ENCODE results near the gene WDR20. TPM values are rescaled to one million over a fixed set of nuclear protein-coding genes. Genes with fewer than 3 reads are reported as not detected.

WDR20 gene
- polyA plus RNA-seq, 1 of the 3 experiments (the other 2 are of a cell fraction): 12.4 TPM

GRCh38 chr14:102256716-102257115 lies 117.0 kb downstream of the WDR20 start:
- no peaks in the 10 kb centered on the region for H4K20me1 ChIP-seq (ENCODE audit: insufficient read depth)
- POLR2A ChIA-PET: interaction anchor here (0.6 kb wide), 1 partner anchor 47 kb away, joined by 3 read pairs; no protein-coding TSS in a partner anchor
- no peaks in the 10 kb centered on the region for H3K27me3 ChIP-seq (ENCODE audit: insufficient read depth)
- CTCF ChIA-PET: interaction anchor here (0.9 to 2.0 kb wide), 2 partner anchors 20 to 57 kb away, joined by 3 to 4 read pairs; no protein-coding TSS in a partner anchor
- no peak overlapping the region for H3K4me2 ChIP-seq
- no peaks in the 10 kb centered on the region for H3K36me3 ChIP-seq (replicated peaks in 1 of 2; ENCODE audit: control insufficient read depth in 1 of 2, insufficient read depth in 2 of 2, low read length in 1 of 2)
- H3K27ac ChIP-seq (ENCODE audit: low read depth in 2 of 2, low read length in 1 of 2): no peak overlapping the region
- H3K9ac ChIP-seq: no peak overlapping the region
- H3K9me2 ChIP-seq: no peaks in the 10 kb centered on the region
- H2AFZ ChIP-seq (ENCODE audit: low read depth): no peak overlapping the region
- H3K4me1 ChIP-seq (ENCODE audit: control insufficient read depth in 1 of 2, insufficient read depth in 2 of 2, low read depth in 1 of 2, low read length in 1 of 2): no peaks in the 10 kb centered on the region
- no peaks in the 10 kb centered on the region for H3K79me2 ChIP-seq (ENCODE audit: insufficient read depth)
- H3K9me3 ChIP-seq: no peaks in the 10 kb centered on the region
- H3K4me3 ChIP-seq (ENCODE audit: low read depth in 2 of 2, low read length in 1 of 2): no peak overlapping the region
- TF ChIP-seq, protein P1, sequence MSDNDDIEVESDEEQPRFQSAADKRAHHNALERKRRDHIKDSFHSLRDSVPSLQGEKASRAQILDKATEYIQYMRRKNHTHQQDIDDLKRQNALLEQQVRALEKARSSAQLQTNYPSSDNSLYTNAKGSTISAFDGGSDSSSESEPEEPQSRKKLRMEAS (IDR thresholded peaks at IDR 0.05; ENCODE audit: low read depth): no peak
- TF ChIP-seq ELF1 (IDR thresholded peaks at IDR 0.05): no peak
- no peak for TF ChIP-seq YY1 (IDR thresholded peaks at IDR 0.05; ENCODE audit: low read depth)
- no peak for TF ChIP-seq FOSL2 (IDR thresholded peaks at IDR 0.05; ENCODE audit: borderline replicate concordance, low read depth)
- TF ChIP-seq RFX5 (IDR thresholded peaks at IDR 0.05; ENCODE audit: low read length): no peak
- TF ChIP-seq RXRA (IDR thresholded peaks at IDR 0.05; ENCODE audit: borderline replicate concordance, low read depth): no peak
- no peak for TF ChIP-seq RCOR1 (IDR thresholded peaks at IDR 0.05; ENCODE audit: low read length)
- TF ChIP-seq FOXM1 (IDR thresholded peaks at IDR 0.05; ENCODE audit: low read depth): no peak
- TF ChIP-seq, protein P2, sequence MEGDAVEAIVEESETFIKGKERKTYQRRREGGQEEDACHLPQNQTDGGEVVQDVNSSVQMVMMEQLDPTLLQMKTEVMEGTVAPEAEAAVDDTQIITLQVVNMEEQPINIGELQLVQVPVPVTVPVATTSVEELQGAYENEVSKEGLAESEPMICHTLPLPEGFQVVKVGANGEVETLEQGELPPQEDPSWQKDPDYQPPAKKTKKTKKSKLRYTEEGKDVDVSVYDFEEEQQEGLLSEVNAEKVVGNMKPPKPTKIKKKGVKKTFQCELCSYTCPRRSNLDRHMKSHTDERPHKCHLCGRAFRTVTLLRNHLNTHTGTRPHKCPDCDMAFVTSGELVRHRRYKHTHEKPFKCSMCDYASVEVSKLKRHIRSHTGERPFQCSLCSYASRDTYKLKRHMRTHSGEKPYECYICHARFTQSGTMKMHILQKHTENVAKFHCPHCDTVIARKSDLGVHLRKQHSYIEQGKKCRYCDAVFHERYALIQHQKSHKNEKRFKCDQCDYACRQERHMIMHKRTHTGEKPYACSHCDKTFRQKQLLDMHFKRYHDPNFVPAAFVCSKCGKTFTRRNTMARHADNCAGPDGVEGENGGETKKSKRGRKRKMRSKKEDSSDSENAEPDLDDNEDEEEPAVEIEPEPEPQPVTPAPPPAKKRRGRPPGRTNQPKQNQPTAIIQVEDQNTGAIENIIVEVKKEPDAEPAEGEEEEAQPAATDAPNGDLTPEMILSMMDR (IDR thresholded peaks at IDR 0.05): no peak
- TF ChIP-seq TEAD4 (IDR thresholded peaks at IDR 0.05; ENCODE audit: borderline replicate concordance, insufficient read depth): no peak
- TF ChIP-seq, protein P3, sequence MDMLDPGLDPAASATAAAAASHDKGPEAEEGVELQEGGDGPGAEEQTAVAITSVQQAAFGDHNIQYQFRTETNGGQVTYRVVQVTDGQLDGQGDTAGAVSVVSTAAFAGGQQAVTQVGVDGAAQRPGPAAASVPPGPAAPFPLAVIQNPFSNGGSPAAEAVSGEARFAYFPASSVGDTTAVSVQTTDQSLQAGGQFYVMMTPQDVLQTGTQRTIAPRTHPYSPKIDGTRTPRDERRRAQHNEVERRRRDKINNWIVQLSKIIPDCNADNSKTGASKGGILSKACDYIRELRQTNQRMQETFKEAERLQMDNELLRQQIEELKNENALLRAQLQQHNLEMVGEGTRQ (IDR thresholded peaks at IDR 0.05; ENCODE audit: borderline replicate concordance, low read depth, low read length): no peak
- no peak for TF ChIP-seq POLR2AphosphoS5 (IDR thresholded peaks at IDR 0.05; ENCODE audit: low read depth, low read length)
- no peak for TF ChIP-seq JUND (IDR thresholded peaks at IDR 0.05)
- no peak for TF ChIP-seq GATA2 (CRISPR knock-in tag; IDR thresholded peaks at IDR 0.05)
- DNase-seq: no peak
- H3F3A ChIP-seq (replicated peaks; ENCODE audit: insufficient read depth): no peaks in the 10 kb centered on the region
- 96% methylated on average over 9 of the region's 9 CpGs for WGBS (ENCODE audit: low lambda C conversion rate)

GRCh38 chr14:102258136-102258535 lies 118.4 kb downstream of the WDR20 start:
- H3K9ac ChIP-seq: no peak overlapping the region
- H3K27me3 ChIP-seq (ENCODE audit: insufficient read depth): no peaks in the 10 kb centered on the region
- H3K79me2 ChIP-seq (ENCODE audit: insufficient read depth): no peaks in the 10 kb centered on the region
- CTCF ChIA-PET: no interaction called here
- H3K27ac ChIP-seq (ENCODE audit: low read depth in 2 of 2, low read length in 1 of 2): no peak overlapping the region
- no peak overlapping the region for H2AFZ ChIP-seq (ENCODE audit: low read depth)
- no peaks in the 10 kb centered on the region for H3K36me3 ChIP-seq (replicated peaks in 1 of 2; ENCODE audit: control insufficient read depth in 1 of 2, insufficient read depth in 2 of 2, low read length in 1 of 2)
- H3K9me3 ChIP-seq: no peaks in the 10 kb centered on the region
- peaks cover 5 to 13% of the 10 kb centered on the region in 2 experiments; a peak in 3 of 4 replicates for H3K4me1 ChIP-seq (ENCODE audit: control insufficient read depth in 1 of 2, insufficient read depth in 2 of 2, low read depth in 1 of 2, low read length in 1 of 2)
- WGBS (ENCODE audit: low lambda C conversion rate): 88% methylated on average over 6 of the region's 6 CpGs
- no peaks in the 10 kb centered on the region for H3K9me2 ChIP-seq
- DNase-seq: no peak
- no peak overlapping the region for H3K4me2 ChIP-seq
- H3F3A ChIP-seq (replicated peaks; ENCODE audit: insufficient read depth): peaks cover 6% of the 10 kb centered on the region
- H4K20me1 ChIP-seq (ENCODE audit: insufficient read depth): no peaks in the 10 kb centered on the region
- POLR2A ChIA-PET: no interaction called here
- no peak overlapping the region for H3K4me3 ChIP-seq (ENCODE audit: low read depth in 2 of 2, low read length in 1 of 2)
- TF ChIP-seq YY1 (IDR thresholded peaks at IDR 0.05; ENCODE audit: low read depth) (no peak), SIN3A (IDR thresholded peaks at IDR 0.05; ENCODE audit: borderline replicate concordance, low read depth, low read length) (no peak), TCF12 (IDR thresholded peaks at IDR 0.05) (no peak), NRF1 (IDR thresholded peaks at IDR 0.05; ENCODE audit: low read depth, low read length) (no peak)

Other genes with a start within 250 kb of the WDR20 start
- 110 and 140 TPM in 2 replicates for gene DYNC1H1, start 175.3 kb upstream of the WDR20 start, polyA plus RNA-seq (2012; rRNA removed)
- 269 and 298 TPM in 2 replicates for gene HSP90AA1, start 52.9 kb upstream of the WDR20 start, polyA plus RNA-seq (2012; rRNA removed)
- 13.3 and 15.2 TPM in 2 replicates for gene MOK, start 165.3 kb downstream of the WDR20 start, polyA plus RNA-seq (2012; rRNA removed)
- 15.4 and 19.4 TPM in 2 replicates for gene ZNF839, start 179.8 kb downstream of the WDR20 start, polyA plus RNA-seq (2012; rRNA removed)
- 50.4 and 59.3 TPM in 2 replicates for gene CINP, start 223.0 kb downstream of the WDR20 start, polyA plus RNA-seq (2012; rRNA removed)
- 6.9 and 8.1 TPM in 2 replicates for gene TECPR2, start 223.0 kb downstream of the WDR20 start, polyA plus RNA-seq (2012; rRNA removed)